Hematopoietic multipotent progenitor cell treated with erythropoietin and hydrocortisone succinate and interleukin-3 and kit ligand, for 17 days (in vitro differentiated cells): Measurements from ENCODE around the gene ARPC5.

Source experiments
- DNase-seq: peaks from one replicate; pipeline ENCODE4 v3.0.0-alpha.2; 2015; ENCODE audit warnings: low spot score

ARPC5 gene

DNA sequence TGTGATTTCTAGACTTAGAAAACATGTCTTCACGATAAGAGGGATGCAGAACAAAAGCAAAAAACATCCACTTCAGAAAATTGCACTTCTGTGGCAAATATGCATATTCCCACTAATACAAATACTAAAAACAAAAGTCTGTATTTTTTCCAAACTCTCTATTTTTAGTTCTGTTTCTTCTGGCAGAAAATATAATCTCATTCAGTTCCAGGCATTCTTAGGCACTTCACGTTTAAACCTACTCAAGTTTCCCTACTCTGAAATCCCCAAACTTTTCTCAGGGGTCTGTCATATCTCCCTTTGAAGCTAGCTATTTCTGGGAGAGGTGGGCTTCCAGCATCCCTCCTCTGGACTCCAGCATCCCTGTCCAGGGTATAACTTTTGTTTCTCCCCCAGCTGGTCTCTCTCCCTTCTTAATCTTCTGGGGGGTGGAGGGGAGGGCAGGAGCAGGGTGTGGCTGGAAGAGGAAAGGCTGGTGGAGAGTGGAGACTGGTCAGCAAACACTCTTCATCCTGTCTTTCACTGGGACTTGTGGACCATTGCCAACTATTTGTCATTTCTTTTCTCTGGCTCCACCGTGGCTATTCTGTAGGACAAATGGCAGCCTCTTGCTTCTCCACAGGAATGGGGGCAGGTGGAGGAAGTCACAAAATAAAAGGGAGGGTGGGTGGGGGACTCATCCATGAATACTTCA lies 25.7 kb downstream of the ARPC5 start:
- no peak for DNase-seq

DNA sequence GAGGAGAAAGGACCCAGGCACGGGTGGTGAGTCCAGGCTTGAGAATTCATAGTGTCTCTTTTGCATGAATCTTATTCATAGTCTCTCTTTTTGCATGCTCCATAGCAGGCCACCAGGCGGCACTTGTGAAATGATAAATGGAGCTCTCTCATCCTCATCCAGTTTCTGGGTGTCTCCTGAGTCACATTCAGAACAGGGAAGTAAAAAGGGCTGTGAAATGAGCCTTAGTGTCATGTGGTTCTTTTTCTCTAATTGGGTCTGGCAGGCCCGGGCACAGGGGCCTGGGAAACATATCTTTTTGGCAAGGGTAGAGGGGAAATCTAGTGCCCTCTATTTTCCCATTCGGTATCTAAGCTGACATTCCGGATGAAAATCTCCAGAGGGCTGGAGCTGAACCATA lies 26.3 kb downstream of the ARPC5 start:
- no peak for DNase-seq

DNA sequence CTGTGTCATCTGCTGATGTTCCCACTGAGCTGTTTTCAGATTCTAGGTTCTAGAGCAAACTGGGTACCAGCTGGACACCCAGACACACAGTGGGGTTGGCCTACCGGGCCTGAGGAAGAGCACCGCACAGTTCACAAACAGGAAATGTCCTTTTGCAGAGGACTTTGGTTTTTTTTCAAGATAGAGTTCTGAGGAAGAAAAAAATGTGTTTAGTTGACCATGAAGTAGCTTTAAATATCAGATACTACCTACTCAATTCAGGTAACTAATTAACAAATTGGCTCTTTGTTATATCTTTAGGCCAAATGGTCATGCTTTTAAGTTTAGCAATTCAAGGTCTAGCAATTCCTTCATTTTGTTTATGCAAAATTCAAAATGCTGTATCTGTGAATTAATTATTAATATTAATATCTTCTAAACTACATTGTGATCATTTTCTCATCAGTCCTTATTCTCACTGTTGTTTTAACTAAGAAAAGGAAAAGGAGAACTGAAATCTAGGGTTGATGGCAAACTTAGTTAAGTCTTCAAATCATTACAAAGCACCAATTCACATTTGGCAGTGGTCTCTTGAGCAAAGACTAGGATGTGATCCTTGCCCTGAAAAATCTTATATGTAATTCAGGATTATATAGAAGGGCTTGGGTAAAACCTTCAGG lies 28.1 kb downstream of the ARPC5 start:
- no peak for DNase-seq

DNA sequence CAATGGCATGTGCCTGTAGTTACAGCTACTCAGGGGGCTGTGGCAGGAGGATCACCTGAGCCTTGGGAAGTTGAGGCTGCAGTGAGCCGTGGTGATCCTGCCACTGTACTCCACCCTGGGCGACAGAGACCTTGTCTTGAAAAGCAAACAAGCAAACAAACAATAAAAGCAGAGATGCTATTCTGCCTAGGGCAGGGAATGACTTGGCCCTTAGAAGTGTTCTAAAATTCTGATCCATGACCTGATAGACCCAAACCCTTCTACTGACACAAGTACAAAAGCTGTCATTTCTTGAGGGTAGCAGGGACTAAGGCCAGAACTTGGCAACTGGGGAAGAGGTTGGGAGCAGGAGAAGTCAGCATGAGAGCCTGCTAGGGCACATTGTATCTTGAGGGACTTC lies 29.7 kb downstream of the ARPC5 start:
- DNase-seq, result no peak

DNA sequence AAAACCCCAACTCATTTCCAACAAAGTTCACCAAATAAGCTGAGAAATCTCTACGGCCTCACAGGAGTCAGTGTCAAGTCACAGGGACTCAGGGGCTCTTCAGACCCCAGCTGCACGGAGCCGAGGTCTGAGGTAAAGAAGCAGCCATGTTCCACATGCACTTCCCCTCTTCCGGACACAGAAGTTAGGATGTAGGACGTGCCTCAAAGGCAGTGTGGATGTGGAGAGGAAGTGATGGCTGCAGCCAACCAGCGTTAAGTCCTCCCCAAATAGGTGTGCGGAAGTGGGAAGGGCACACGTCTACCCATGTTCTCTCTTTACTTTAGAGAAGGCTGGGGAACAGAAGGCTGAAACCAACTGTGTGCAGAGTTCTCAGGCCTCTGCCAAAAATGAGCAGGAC lies 30.8 kb downstream of the ARPC5 start:
- DNase-seq, result no peak

DNA sequence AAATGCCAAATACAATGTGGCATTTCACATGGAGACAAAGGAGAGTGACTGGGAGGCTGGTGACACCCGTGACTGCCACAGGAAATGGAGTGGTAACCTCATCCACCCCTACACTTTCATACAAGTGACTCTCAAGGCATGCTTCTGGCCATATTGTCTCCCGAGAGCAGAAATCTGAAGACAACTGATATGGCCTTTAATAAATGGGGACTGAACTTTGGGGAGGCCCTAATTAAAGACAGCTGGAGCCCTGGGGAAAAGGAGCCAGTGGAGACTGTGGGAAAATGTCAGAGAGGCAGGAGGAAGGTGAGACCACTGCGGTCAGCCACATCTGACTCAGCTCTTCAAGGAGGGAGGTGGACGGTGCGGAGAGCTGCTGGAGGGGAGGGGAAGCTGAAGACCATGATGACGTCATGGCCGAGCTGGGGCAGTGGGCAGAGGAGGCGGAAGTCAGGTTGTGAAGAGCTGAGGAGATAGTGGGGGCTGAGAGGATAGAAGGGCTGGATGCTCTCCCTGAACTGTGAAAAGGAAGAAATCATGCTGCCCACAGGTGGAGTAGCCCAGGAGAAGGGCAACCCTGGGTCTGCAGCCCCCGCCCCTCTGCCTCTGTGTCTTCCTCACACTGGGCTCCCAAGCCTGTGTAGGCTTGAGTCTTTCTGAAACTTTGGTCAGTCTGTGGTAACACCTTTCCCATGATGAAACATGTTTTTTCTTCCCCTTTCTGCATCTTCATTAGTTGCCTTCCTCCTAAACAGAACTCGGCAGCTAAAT lies 31.4 kb downstream of the ARPC5 start:
- no peak for DNase-seq

DNA sequence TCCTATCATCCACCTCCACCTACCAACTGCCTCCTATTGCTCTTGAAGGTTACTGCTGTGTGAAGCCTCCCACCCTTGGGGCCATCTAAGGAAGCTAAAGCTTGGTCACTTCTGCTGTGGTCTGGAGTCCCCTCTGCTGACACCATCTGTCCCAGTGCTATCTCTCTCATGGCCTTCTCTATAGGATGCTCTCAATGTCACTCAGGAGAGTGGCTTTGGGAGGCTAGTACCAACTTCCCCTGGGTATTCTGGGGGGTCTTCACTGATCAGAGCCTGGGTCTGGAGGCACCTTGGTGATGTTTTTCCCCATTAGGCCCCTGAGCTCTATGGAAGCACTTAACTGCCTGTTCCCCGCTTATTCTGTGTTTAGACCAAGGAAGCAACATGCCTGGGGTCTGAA lies 33.1 kb downstream of the ARPC5 start:
- DNase-seq, result no peak

DNA sequence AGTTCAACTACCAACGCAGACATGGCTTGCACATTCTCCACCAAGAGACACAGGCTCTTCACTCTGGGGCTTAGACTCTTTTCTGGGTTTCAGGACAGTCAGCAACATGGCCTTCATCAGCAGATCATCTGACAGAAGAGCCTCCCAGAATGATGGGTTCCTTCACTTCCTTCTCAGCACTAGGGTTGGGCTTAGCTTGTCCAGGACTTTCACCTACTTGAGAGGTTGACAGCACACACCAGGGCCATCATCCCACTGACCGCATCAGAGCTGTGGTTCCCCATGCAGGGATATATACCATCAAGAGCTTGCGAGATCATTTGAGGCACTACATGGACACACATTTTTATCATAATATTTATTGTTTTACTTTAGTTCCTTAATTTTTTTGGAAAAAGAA lies 34.9 kb downstream of the ARPC5 start:
- no peak for DNase-seq

DNA sequence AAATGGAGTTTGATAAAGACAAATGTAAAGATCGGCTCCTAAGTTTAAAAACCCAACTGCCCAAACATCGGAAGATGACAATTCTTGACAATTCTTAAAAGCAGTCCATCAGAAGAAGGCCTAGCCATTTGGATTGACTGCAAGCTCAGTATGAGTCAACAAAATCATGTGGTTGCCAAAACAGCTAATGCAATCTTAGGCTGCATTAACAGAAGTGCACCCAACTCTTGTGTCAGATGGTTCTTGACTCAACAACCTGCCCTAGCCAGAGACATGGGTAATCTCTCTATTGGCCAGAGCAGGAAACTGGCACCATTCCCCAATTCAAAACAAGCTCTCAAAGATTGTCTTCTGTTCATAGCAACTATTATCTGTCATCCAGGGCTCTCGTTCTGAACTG lies 35.4 kb downstream of the ARPC5 start:
- no peak for DNase-seq

DNA sequence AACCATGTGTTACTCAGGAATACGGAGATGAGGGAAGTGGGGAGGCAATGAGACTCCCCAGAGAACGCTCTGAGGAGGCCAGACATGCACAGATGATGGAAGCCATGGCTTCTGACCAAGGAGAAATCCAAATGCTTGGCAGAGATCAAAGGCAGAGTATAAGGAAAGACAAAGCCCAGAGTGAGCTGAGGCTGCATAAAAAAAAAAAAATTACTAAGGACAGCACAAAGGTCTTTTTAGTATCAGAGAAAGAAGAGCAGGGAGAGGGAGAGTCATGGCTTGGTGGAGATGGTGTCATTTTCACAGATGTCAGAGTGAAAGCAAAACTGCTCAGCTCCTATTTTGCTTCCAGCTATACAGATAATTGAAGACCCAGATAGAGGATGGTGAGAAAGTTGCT lies 37.2 kb downstream of the ARPC5 start:
- DNase-seq, result no peak

DNA sequence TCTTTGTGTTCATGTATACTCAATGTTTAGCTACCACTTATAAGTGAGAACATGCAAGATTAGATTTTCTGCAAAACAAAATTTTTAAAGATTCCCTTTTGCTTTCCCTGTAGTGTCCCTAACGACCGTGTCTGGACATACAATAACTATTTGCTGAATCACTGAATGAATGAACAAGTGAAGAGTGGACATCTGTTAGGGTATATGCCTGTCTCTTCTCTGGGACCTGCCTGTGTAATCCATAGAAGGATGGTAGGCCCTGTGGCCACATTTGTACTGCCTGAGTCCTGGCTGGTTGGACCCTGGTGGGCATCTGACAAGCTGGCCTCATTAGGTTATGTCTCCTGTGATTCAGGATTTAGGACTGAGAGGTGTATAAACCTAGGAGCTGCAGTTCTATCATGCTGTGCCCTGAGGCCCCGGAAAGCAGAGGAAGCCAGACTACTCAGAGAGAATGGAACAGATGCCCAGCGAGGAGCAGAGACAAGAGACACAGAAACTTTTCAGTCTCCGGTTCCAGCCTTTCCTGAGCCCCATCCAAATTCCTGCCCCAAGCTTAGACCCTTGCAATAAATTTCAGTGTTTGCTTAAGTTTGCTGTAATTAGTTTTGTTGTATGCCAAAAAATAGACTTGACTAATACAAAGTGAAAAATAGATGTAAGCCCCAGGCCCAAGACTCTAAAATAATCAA lies 37.8 kb downstream of the ARPC5 start:
- no peak for DNase-seq

DNA sequence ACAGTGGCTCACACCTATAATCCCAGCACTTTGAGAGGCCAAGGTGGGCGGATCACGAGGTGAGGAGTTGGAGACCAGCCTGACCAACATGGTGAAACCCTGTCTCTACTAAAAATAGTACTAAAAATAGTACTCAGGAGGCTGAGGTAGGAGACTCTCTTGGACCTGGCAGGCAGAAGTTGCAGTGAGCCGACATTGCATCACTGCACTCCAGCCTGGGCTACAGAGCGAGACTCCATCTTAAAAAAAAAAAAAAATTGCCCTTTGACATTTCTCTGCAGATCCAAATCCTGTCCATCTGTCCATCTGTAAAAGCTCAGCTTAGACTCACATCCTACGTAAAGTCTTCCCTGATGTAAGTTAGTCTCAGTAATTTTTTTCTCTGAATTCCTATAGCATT lies 39.1 kb downstream of the ARPC5 start:
- DNase-seq, result no peak

DNA sequence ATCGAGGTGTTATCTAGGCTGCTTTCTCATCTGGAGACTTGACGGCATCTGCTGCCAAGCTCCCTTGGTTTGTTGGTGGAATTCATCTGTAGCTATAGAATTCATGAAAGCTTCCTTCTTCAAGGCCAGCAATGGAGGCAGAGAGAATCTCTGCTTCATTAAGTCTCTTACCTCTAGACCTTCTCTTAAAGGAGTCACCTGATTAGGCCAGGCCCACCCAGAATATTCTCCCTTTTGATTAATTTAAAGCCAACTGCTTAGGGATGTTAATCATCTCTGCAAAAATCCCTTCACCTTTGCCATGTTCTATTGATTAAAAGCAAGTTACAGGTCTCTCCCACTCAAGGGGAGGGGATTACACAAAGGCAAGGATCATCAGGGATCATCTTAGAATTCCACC lies 40.0 kb downstream of the ARPC5 start:
- no peak for DNase-seq

DNA sequence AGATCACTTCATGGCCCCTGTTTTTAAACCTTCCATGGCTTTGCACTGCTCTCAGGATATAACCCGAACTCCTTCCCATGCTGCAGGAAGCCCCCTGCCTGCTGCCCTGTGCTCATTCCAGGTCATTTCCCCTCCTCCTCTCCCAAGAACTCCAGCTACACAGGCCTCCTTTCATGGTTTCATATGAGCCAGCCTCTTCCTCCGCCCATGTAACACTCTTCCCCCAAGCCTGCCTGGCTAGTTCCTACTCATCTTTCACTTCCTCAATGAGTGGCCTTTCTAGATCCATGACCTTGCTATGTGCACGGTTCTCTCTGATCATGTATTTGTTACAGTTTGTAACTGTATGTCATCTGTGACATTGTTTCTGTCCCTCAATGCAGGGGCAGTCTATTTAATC lies 42.2 kb downstream of the ARPC5 start:
- DNase-seq, result no peak

DNA sequence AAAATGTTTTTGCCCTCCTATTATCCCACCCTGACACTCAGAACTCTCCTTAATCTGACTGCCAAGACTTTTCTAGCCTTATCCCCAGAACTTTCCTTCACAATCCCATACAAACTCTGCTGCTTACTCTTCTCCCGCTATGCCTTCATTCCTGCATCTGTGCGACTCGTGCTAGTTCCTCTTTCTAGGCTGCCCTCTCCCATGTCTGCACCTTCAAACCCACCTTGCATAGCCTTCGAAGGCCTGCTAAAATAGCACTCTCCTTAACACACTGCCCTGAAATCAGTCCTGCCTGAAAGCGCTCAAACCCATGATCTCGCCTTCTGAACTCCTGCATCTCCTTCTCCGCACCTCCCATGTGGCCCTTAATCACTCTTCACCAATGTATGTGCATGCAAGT lies 42.9 kb downstream of the ARPC5 start:
- DNase-seq, result no peak

DNA sequence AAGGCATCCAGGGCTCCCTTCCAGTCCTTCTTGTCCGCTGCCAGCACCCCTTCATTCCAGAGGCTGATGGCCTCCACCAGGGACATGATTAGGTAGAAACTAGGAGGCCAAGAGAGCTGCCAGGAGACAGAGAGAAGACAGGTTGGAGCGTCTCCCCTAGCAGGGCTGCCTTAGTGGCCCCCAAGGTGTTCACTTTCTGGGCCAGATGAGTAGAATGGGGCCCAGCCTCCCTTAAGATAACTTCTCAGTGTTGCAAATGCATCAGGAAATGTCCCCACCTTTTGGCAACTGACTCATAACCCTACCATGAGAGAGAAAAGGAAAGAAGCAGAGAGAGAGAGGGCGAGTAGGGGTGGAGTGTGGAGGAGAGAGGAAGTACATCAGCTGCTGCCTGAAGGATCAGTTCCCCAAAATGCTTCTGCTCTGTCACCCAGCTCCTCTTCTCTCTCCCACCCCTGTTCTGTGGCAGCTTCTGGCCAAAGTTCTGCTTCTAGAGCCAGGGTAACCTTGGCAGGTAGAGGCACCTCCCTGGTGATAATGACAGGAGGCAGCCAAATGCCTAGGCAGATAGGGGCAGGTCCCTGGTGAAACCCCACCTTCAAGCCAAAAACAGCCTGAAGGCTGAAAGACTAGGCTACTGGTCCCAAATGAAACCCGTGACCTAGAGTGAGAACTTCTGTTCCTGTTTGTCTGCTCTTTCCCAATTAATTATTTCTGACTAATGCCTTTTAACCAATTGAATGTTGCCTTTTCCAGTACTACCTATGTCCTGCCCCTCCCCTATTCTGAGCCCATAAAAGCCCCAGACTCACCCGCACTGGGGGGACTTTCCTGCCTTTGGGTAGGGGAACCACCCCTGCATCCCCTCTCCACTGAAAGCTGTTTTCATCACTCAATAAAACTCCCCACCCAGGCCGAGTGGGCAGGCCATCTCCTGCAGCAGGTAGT lies 45.1 kb downstream of the ARPC5 start, which contains the start of gene NCF2:
NCF2 (minus strand) TSS at position 216 of the 948 bp plus-strand sequence; CDS start at position 86, 130 bp downstream.
- DNase-seq, result no peak

DNA sequence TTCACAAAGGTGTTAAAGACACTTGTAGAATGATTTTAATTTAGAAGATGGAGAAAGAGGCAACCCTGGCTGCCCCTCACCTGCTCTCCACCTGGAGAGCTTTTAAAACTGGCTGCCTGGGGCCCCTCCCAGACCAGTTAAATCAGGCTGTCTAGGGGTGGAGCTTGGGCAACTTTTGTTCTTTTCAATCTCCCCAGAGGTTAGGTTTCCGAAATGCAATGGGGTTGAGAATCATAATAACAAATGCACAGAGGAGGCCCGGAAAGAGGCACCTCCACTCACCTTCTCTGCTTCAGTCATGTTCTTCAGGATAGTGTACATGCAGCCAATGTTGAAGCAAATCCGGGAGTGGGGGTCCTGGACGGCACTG lies 45.7 kb downstream of the ARPC5 start:
- no peak for DNase-seq

DNA sequence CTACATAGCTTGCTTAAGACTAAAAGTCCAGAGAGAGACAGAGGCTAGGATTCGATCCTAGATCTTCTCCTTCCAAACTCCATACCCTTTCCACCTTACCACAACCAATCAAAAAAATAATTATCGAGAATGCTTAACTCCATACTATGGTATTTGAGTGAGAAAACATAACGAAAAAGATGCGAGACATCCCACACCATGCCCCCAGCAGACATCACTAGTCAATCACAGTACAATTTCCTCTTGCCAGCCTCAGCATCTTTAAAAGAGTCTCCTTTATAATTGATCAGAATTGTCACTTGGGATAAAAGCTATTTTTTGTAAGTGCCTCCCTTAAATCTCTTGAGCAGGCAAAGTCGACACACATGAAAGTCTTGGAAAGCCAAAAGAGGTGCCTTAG lies 46.2 kb downstream of the ARPC5 start:
- no peak for DNase-seq

DNA sequence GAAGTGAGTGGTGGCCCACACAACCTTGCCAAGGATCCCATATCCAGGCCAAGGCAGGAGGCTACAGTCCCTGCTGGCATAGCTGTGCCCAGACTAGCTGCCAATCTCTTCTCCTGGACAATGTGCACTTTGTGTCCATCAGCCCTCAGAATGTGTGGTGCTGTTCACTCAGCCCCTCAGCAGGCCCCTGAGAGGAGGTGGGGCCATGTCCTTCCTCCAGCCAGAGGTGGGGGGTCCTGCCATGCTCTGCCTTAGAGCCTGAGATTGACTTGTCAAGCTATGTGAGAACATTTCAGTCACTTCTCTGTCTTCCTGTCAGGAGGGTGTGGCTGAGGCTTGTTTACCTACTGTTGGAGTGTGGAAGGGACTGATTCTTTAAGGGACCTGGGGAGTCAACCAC lies 46.8 kb downstream of the ARPC5 start:
- no peak for DNase-seq

DNA sequence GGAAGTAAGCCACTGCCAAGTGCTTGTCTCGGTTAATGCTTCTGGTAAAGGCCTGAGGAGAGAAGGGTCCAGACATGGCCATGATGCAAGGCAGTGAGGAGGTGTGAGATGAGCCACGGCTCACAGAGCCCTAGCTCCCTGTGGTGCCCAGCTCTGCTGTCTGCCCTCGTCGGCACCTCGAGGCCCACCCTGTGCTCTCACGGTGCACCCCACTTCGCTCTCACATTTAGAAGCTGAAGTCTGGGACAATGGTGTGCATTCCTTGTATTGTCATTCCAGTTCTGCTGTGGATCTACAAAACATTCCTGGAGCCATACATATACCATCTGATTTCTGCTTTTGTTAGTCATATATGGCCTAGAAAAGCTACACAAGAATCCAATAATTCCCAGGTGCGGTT lies 48.7 kb downstream of the ARPC5 start:
- no peak for DNase-seq

DNA sequence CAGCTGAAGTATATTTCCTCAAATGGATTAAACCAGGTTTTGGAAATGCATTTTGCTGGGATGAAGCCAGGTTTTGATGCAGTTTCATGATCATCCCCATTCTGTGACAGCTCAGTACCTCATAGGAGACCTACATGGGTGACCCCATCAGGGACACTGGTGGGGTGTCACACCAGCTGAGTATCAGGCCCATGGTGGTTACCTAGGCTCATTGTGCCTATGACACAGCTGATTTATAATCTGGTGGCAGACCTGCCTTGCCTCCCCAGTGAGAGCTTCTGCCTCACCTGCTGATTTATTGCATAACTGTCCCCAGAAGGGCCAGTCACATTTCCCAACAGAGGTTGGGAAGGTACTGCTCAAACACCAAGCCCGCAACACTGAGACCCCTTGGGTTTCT lies 49.1 kb downstream of the ARPC5 start:
- DNase-seq, result no peak

DNA sequence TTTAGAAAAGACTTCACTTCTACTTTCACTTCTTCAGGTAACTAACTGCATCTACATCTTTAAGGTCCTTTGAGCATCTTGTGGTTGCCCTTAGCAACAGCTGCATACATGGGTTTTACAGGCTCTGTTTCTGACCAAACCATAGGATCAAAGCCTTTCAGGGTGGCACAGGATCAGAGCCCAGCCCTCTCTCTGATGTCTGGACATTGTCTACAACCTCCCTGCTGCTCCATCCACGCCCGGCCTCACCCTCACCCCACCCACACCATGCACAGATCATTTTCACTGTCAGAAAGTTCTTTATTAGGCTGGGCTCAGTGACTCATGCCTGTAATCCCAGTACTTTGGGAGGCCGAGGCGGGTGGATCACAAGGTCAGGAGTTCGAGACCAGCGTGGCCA lies 50.5 kb downstream of the ARPC5 start:
- no peak for DNase-seq
